Measurements from ENCODE around the gene DZIP1.

Gene DZIP1

GRCh38 chr13:95596701-95597100 lies 47.8 kb downstream of the DZIP1 start:
- H3K27ac ChIP-seq = no peak overlapping the region
- TF ChIP-seq, protein P1, sequence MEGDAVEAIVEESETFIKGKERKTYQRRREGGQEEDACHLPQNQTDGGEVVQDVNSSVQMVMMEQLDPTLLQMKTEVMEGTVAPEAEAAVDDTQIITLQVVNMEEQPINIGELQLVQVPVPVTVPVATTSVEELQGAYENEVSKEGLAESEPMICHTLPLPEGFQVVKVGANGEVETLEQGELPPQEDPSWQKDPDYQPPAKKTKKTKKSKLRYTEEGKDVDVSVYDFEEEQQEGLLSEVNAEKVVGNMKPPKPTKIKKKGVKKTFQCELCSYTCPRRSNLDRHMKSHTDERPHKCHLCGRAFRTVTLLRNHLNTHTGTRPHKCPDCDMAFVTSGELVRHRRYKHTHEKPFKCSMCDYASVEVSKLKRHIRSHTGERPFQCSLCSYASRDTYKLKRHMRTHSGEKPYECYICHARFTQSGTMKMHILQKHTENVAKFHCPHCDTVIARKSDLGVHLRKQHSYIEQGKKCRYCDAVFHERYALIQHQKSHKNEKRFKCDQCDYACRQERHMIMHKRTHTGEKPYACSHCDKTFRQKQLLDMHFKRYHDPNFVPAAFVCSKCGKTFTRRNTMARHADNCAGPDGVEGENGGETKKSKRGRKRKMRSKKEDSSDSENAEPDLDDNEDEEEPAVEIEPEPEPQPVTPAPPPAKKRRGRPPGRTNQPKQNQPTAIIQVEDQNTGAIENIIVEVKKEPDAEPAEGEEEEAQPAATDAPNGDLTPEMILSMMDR (conservative IDR thresholded peaks at IDR 0.05) = no peak

DNA sequence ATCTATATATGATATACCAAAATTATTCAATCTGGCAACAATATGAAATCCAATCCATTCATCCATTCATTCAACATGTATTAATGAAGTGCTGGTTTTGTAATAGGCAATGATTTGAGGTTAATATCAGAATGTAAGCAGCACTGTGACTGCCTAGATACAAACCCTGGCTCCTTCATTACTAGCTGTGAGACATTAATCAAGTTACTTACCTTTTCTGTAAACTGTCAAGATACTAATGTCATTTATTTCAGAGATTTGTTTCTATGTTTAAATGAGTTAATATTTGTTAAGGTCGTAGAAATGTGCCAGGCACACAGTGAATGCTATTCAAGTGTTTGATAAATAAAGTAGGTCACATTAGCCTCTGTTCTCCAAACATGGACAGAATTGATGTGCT lies 51.0 kb downstream of the DZIP1 start:
- TF ChIP-seq, protein P1 (conservative IDR thresholded peaks at IDR 0.05) = no peak
- H3K27ac ChIP-seq = no peak overlapping the region

DNA sequence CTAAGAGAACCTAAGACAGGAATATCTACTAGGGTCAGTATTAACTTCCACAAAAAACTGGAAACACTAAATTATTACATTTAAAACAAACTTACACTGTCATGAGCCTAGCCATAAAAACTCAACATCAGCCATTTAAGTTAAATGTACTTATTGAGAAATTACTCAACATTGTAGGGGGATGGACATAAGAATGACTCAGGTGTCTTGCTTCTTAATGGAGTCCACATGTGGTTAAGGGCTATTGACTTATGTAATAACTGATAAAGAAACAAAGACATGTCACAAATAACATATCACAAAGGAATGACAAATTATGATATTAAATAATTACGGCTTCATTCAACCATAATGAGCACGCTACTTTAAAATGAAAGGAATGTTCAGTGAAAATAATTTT lies 55.8 kb downstream of the DZIP1 start:
- TF ChIP-seq, protein P1 (conservative IDR thresholded peaks at IDR 0.05) = no peak
- no peak overlapping the region for H3K27ac ChIP-seq

- no peak overlapping the region for H3K27ac ChIP-seq
- TF ChIP-seq, protein P1 (conservative IDR thresholded peaks at IDR 0.05) = no peak
Observed at GRCh38 chr13:95588134-95588533, 56.4 kb downstream of the DZIP1 start.

DNA sequence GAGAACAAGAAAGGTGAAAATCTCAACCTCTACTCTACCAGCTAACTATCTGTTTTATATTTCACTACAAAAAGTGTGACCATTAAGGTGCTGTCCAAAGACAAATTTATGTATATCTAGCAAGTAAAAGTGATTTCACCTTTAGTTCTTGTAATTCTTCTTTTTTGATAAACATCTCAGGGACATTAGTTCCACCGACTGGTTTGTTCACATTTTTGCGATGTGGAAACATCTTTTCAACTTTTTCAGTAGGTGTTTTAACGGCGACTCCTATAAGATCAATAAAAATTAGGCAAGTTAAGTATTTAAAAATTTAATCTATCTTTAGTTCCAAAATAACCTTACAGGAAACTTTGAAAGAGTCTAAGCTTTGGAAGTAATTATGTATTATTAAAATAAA lies 58.6 kb downstream of the DZIP1 start:
- H3K27ac ChIP-seq = no peak overlapping the region
- TF ChIP-seq, protein P1 (conservative IDR thresholded peaks at IDR 0.05) = no peak

GRCh38 chr13:95579303-95579702 lies 65.2 kb downstream of the DZIP1 start:
- no peak overlapping the region for H3K27ac ChIP-seq
- TF ChIP-seq, protein P1 (conservative IDR thresholded peaks at IDR 0.05) = no peak

GRCh38 chr13:95573221-95573620 lies 71.3 kb downstream of the DZIP1 start:
- TF ChIP-seq, protein P1 (conservative IDR thresholded peaks at IDR 0.05) = no peak
- H3K27ac ChIP-seq = no peak overlapping the region

DNA sequence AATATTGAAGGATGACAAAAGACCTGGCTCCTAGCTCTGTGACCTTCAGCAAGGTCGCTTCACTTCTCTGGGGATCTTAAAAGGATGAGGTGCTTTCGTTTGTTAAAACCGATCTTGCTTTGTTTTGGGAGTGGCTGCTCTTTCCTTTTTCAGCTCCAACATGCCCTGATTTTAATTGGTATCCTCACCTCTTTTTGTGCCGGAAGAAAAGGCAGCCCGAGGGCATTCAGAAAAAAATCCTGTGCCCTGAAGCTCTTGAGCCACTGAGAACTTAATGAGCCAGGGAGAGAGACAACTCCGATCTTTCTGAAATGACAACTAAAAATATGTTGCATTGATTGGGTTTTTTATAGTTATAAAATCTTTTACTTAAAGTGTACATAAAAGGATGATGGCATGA lies 72.6 kb downstream of the DZIP1 start:
- TF ChIP-seq, protein P1 (conservative IDR thresholded peaks at IDR 0.05) = no peak
- H3K27ac ChIP-seq = no peak overlapping the region
